Peyer's patch (tissue), 4 donors: ENCODE data around the gene MOG.

Experiments
- POLR2A ChIP-seq, 2 donors: fragments of 450-650 bp; IDR thresholded peaks; one replicate each; pipeline ENCODE4 v1.5.1; 2017; ENCODE audit warnings: antibody characterized with exemption in 2 of 2, mild to moderate bottlenecking in 2 of 2, moderate library complexity in 2 of 2
- TF ChIP-seq, protein P1 (sequence below), 6 experiments: fragments of 450-650 bp in 4 of 6; fragments of 200-600 bp in 2 of 6; sonication (generic) in 1 of 6; IDR thresholded peaks; one replicate each; pipeline ENCODE4 v1.5.1; 2017 to 2019; ENCODE audit warnings: antibody characterized with exemption in 6 of 6, mild to moderate bottlenecking in 3 of 6, moderate library complexity in 1 of 6

DNA sequence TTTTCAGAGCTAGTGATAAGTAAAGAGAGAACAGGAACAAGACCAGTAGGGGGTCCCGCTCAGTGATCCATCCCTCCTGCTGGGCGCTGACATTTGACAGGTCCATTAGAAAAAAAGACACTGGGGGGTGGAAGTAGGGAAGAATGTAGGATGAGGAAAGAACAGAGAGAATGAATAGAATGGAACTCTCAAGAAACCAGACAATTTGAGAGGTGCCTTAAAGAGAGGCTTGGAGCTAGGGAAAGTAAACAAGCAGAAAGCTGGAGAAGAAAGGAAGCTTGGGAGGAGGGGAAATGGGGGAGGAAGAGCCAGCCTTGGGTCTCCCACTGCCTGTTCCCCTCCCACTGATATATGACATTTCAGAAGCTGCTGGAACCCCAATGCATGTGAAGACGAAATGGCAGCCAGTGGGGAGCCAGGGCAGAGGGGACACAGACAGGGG is 32.4 kb upstream of the MOG start:
- TF ChIP-seq POLR2A (IDR thresholded peaks at IDR 0.05) = no peak
- TF ChIP-seq, protein P1, sequence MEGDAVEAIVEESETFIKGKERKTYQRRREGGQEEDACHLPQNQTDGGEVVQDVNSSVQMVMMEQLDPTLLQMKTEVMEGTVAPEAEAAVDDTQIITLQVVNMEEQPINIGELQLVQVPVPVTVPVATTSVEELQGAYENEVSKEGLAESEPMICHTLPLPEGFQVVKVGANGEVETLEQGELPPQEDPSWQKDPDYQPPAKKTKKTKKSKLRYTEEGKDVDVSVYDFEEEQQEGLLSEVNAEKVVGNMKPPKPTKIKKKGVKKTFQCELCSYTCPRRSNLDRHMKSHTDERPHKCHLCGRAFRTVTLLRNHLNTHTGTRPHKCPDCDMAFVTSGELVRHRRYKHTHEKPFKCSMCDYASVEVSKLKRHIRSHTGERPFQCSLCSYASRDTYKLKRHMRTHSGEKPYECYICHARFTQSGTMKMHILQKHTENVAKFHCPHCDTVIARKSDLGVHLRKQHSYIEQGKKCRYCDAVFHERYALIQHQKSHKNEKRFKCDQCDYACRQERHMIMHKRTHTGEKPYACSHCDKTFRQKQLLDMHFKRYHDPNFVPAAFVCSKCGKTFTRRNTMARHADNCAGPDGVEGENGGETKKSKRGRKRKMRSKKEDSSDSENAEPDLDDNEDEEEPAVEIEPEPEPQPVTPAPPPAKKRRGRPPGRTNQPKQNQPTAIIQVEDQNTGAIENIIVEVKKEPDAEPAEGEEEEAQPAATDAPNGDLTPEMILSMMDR (IDR thresholded peaks at IDR 0.05) = no peak
